ENCODE results near the gene TALDO1. TPM values are rescaled to one million over a fixed set of nuclear protein-coding genes. Genes with fewer than 3 reads are reported as not detected.

TALDO1 gene
- total RNA-seq, 1 donor from 2014 or later: 182 TPM

DNA sequence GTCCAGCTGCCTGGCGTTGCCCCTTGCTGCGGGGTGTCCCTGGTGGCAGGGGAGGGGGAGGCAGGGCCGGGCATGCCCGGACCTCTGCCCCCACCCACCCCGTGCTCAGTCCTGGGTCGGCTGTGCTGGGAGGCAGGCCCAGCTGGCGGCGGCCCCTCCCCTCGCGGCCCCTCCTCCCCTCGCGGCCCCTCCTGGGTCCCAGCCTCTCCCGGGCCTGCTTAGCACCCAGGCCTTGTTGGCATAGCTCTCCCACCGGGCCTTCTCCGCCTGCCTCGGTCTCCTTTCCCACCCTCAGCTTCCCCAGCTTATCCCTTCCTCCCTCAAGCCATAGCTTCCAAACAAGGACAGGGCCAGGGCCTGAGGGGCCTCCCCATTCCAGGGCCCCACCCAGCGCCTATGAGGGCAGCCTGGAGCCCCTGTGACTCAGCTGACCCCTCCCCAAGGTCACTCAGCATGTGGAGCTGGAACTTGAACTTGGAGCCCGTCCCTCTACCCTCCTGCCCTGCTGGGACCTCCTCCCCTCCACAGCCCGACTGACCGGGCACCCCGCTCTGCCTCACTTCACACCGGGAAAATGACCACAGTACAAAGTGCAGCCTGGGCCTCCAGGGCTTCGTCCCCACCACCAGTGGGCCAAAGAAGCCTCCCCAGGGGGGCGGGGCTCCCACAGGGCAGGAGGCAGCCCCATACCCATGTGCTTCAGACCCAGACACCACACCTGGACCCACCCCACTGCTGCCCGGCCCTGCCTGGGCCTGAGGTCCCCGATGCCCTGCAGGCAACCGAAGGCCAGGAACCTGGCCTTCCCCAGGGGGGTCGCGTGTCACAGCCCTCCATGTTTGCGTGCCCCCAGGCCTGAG is 40.1 kb upstream of the TALDO1 start:
- Mint-ChIP-seq H3K4me1 (ENCODE audit: low read depth, unreplicated experiment) (peaks cover 2% of the 10 kb centered on the region), H3K27me3 (ENCODE audit: unreplicated experiment) (peaks cover 8% of the 10 kb centered on the region), H3K27ac (ENCODE audit: unreplicated experiment) (no peak overlapping the region), H3K36me3 (ENCODE audit: unreplicated experiment) (no peaks in the 10 kb centered on the region), H3K9me3 (ENCODE audit: unreplicated experiment) (peaks cover 6% of the 10 kb centered on the region), H3K4me3 (ENCODE audit: unreplicated experiment) (no peak overlapping the region)
- TF ChIP-seq, protein P1, sequence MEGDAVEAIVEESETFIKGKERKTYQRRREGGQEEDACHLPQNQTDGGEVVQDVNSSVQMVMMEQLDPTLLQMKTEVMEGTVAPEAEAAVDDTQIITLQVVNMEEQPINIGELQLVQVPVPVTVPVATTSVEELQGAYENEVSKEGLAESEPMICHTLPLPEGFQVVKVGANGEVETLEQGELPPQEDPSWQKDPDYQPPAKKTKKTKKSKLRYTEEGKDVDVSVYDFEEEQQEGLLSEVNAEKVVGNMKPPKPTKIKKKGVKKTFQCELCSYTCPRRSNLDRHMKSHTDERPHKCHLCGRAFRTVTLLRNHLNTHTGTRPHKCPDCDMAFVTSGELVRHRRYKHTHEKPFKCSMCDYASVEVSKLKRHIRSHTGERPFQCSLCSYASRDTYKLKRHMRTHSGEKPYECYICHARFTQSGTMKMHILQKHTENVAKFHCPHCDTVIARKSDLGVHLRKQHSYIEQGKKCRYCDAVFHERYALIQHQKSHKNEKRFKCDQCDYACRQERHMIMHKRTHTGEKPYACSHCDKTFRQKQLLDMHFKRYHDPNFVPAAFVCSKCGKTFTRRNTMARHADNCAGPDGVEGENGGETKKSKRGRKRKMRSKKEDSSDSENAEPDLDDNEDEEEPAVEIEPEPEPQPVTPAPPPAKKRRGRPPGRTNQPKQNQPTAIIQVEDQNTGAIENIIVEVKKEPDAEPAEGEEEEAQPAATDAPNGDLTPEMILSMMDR (IDR thresholded peaks at IDR 0.05; ENCODE audit: partially characterized antibody, unreplicated experiment): no peak
- DNase-seq: no peak

DNA sequence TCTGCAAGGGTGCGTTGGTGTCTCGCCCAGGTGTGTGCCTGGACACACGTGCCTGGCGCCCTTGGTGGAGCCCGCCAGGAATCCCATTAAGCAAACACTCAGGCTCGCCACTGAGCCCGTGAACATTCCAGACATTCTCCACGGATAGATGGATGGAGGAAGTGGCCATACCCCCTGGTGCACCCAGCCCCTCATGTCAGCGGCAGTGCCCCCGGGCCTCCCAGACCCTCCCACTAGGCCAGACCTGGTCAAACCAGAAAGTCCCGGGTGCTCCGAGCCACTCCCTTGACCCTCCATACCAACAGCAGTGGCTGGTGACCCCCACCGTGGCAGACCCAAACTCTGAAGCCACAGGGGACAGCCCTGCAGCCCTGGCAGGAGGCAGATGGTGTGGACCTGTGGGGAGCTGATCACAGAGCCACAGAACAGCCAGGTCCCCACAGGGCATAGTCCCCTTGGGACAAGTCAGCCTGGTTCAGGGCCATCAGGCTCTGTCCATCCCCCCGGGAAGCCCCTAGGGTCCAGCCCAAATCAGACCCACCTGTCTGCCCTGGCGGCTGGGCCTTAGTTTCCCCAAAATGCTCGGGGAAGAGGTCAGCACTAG is 39.3 kb upstream of the TALDO1 start:
- Mint-ChIP-seq H3K36me3 (ENCODE audit: unreplicated experiment) (no peaks in the 10 kb centered on the region), H3K9me3 (ENCODE audit: unreplicated experiment) (peaks cover 5% of the 10 kb centered on the region), H3K4me3 (ENCODE audit: unreplicated experiment) (no peak overlapping the region), H3K27ac (ENCODE audit: unreplicated experiment) (no peak overlapping the region), H3K4me1 (ENCODE audit: low read depth, unreplicated experiment) (peaks cover 2% of the 10 kb centered on the region), H3K27me3 (ENCODE audit: unreplicated experiment) (peaks cover 8% of the 10 kb centered on the region)
- TF ChIP-seq, protein P1 (IDR thresholded peaks at IDR 0.05; ENCODE audit: partially characterized antibody, unreplicated experiment): no peak
- no peak for DNase-seq

DNA sequence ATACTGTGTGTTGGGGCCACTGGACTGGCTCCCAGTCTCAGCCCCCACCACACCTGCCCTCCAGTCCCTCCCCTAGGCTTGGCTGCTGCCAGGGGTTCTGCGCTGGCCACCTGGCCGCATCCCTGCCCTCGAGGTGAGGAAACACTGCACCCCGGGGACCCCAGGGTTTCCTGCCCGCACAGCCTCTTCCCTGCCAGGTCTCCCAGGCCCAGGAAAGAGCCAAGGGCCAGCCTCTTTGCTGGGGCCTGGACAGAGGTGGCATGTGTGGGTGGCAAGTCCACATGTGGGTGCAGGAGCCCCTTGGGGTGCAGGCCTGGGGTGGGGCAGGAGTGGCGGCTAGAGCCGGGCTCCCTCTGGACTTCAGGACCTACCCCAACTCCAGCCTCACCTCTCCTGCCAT is 38.8 kb upstream of the TALDO1 start:
- Mint-ChIP-seq H3K36me3 (ENCODE audit: unreplicated experiment) (no peaks in the 10 kb centered on the region), H3K4me1 (ENCODE audit: low read depth, unreplicated experiment) (peaks cover 2% of the 10 kb centered on the region), H3K27me3 (ENCODE audit: unreplicated experiment) (peaks cover 8% of the 10 kb centered on the region), H3K4me3 (ENCODE audit: unreplicated experiment) (no peak overlapping the region), H3K9me3 (ENCODE audit: unreplicated experiment) (peaks cover 5% of the 10 kb centered on the region), H3K27ac (ENCODE audit: unreplicated experiment) (no peak overlapping the region)
- DNase-seq: no peak
- TF ChIP-seq, protein P1 (IDR thresholded peaks at IDR 0.05; ENCODE audit: partially characterized antibody, unreplicated experiment): no peak

DNA sequence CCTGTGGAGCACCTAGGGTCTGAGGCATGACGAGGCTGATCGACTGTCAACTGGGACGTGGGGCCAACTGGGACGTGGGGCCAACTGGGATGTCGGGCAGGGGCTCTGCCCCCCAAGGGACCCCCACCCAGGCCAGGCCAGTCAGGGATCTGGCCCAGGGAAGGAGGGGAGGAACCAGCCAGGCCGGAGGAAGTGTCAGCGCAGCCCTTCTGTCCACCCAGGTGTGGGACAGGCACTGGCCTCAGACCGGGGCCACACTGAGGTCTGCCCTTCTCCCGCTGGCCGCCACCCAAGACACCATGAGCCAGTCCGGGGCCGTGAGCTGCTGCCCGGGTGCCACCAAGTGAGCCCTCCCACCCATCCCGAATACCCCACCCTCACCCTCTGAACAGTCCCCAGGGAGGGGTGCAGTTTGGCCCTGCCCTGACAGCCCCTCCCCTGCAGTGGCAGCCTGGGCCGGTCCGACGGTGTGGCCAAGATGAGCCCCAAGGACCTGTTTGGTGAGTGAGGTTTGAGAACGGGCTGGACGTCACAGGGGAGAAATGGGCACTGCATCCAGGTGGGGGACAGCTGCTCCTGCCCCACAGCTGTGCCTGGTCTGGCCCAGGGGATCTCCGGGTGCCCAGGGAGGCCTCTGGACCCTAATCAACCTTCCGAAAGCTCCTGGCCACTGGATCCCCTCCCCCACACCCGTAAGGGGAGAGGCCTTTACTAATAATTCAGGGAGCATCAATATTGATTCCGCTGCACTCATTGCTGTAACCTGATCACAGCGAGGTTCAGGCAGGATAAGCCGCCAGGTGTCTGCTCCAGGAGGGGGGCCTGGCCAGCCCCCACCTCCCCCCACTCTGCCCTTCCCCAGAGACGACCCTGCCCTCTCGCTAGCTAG is 37.9 kb upstream of the TALDO1 start:
- TF ChIP-seq, protein P1 (IDR thresholded peaks at IDR 0.05; ENCODE audit: partially characterized antibody, unreplicated experiment): no peak
- Mint-ChIP-seq H3K27ac (ENCODE audit: unreplicated experiment) (no peak overlapping the region), H3K36me3 (ENCODE audit: unreplicated experiment) (no peaks in the 10 kb centered on the region), H3K4me1 (ENCODE audit: low read depth, unreplicated experiment) (no peaks in the 10 kb centered on the region), H3K4me3 (ENCODE audit: unreplicated experiment) (no peak overlapping the region), H3K27me3 (ENCODE audit: unreplicated experiment) (peaks cover 6% of the 10 kb centered on the region), H3K9me3 (ENCODE audit: unreplicated experiment) (peaks cover 3% of the 10 kb centered on the region)
- no peak for DNase-seq

Data from glutamatergic neuron (in vitro differentiated cells).